Psoas muscle (tissue), 8 donors: ENCODE data around the gene WBP2. TPM values are rescaled to one million over a fixed set of nuclear protein-coding genes. Genes with fewer than 3 reads are reported as not detected.
"Not testable (repeated sequence)": the region's sequence is repeated elsewhere in the genome, so short reads cannot be mapped to it uniquely, and the experiment has no call there.

Source experiments
- ATAC-seq, 4 donors: fragments of 200-7000 bp; cut with Tn5 transposase; one replicate each; pipeline ENCODE4 v1.9.1; 2020; ENCODE audit warnings: moderate library complexity in 3 of 4, mild to moderate bottlenecking in 2 of 4
- DNase-seq, 2 donors: peaks; one replicate each; pipeline ENCODE4 v3.0.0-alpha.2; 2020
- H3K27ac ChIP-seq: fragments of 200-600 bp; one replicate; pipeline ENCODE4 v1.8.0; 2022
- H3K27me3 ChIP-seq, 3 donors: fragments of 200-600 bp in 1 of 3; one replicate each; pipeline versions ENCODE4 v1.6.1 to v1.8.0; 2013 to 2022; ENCODE audit warnings: low read length in 2 of 3, mild to moderate bottlenecking in 2 of 3, moderate library complexity in 1 of 3; ENCODE audit not compliant: insufficient read depth in 3 of 3
- H3K36me3 ChIP-seq, 2 donors: fragments of 200-600 bp in 1 of 2; one replicate each; pipeline versions ENCODE4 v1.6.1 to v1.8.0; 2013 to 2022; ENCODE audit warnings: low read depth in 1 of 2, mild to moderate bottlenecking in 1 of 2, moderate library complexity in 1 of 2; ENCODE audit not compliant: insufficient read depth in 1 of 2
- H3K4me1 ChIP-seq: fragments of 200-600 bp; one replicate; pipeline ENCODE4 v1.8.0; 2022
- H3K4me3 ChIP-seq: fragments of 200-600 bp; one replicate; pipeline ENCODE4 v1.8.0; 2022; ENCODE audit warnings: mild to moderate bottlenecking
- H3K9me3 ChIP-seq: fragments of 200-600 bp; one replicate; pipeline ENCODE4 v1.8.0; 2022
- CTCF ChIP-seq: fragments of 200-600 bp; IDR thresholded peaks from one replicate; pipeline ENCODE4 v1.8.0; 2022; ENCODE audit warnings: antibody characterized with exemption
- WGBS, 3 donors: extraction: QIAGEN DNeasy Blood & Tissue Kit; methylation state at CpG; one replicate each; pipeline versions ENCODE4 v1.1.6 to v1.1.7; 2013; 5-methylcytosine and 5-hydroxymethylcytosine counted together
- intact Hi-C, 2 donors: fragments of 100-400 bp; cut with DNase I; formaldehyde crosslinking; loops; one replicate each; pipeline versions ENCODE4 v1.11.0 to v1.14.2; 2022
- polyA plus RNA-seq, 3 donors: library from polyadenylated mRNA; stranded (reverse); fragments of 200-250 nt; gene quantifications; one replicate each; pipeline ENCODE4 v1.2.3, GENCODE V29; 2013
- total RNA-seq, 4 donors: library from RNA; stranded (reverse); fragmentation: NEBNext Ultra II Directional in 2 of 4; extraction: Animal tissue kit (Norgen Biotek cat#: 25700) in 2 of 4; gene quantifications; one replicate each; pipeline versions ENCODE4 v1.2.1 to v1.2.4, GENCODE V29; 2021 to 2023
- donor health status: healthy with polysubstance abuse.
- donor health status: DM: no; HTN: no; CAD: no; lungs with moderate emphysema.
- donor health status: Bipolar disorder and iron deficiency.
- donor health status: healthy.
- donor health status: DM: yes; HTN: yes; CAD: no.
- donor health status: DM: no; HTN: no; CAD: no.
- donor health status: DM: no; HTN: no; CAD: no.
- donor health status: DM: yes; HTN: yes; CAD: no.

WBP2 gene
- total and polyA plus RNA-seq, 7 donors: 109 to 278 (median 149) TPM

GRCh38 chr17:75861927-75862317 is 6.8 kb upstream of the WBP2 start:
- TF ChIP-seq CTCF: no peak
- no peak for DNase-seq
- Histone ChIP-seq H3K9me3 (no peaks in the 10 kb centered on the region), H3K27me3 (no peaks in the 10 kb centered on the region), H3K27ac (no peak overlapping the region), H3K36me3 (no peaks in the 10 kb centered on the region), H3K4me3 (no peak overlapping the region), H3K4me1 (no peaks in the 10 kb centered on the region)
- intact Hi-C loops: no loop called here
- no peak for ATAC-seq
- WGBS, 3 donors: 76 to 87% (median 79%) methylated on average over 9 of the region's 9 CpGs

DNA sequence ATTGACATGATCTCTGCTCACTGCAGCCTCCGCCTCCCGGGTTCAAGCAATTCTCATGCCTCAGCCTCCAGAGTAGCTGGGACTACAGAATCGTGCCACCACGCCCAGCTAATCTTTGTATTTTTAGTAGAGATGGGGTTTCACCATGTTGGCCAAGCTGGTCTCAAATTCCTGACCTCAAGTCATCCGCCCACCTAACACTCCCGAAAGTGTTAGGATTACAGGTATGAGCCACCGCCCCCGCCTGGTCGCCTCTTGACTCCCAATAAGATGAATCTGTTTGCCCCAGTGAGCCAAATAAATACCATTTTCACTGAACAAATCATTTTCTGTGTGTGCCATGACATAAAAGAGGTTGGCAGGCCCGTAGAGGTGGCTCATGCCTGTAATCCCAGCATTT is 4.2 kb upstream of the WBP2 start:
- intact Hi-C loops: loop anchor here in 1 of 2 donors (5.0 kb wide), 1 partner anchor 33 kb away; no protein-coding TSS in a partner anchor
- H3K27me3 ChIP-seq, H3K4me3 ChIP-seq, H3K36me3 ChIP-seq, DNase-seq, ATAC-seq, H3K27ac ChIP-seq, H3K9me3 ChIP-seq, H3K4me1 ChIP-seq: not testable (repeated sequence)
- 80 to 89% (median 87%) methylated on average over 10 of the region's 10 CpGs for WGBS, 3 donors

DNA sequence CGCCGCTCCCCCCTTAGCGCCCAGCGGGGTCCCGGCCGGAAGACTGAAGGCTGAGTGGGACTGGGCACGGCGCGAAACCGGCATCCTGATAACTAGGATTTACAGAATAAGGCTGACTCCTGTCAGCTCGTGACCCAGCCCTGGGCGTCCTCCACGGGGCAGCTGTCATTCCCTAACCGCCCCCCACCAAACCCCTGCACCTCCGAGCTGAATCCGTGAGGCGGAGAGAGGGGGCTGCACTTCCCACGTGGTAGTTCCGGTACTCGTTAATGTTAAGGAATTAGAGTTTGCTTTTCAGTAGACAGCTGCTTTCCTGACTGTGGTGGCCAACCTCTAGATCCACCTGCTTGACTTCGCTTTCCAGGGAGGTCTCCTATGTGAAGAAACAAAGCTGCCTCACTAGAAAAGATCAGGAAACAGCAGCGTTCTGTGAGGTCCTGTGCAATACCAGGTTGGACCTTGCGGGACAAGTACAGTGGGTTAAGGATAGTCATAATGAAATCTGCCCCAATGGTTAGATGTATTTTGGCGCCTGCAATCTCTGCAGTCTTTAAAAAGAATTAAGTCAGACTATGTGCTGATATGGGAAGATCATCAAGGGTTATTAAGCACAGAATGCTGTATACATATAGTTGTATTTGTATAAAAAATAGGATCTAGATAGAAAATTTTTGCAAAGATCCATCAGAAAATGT is 1.1 kb upstream of the WBP2 start:
- no peak for TF ChIP-seq CTCF
- DNase-seq (no peak), ATAC-seq (peak in 1 of 4 donors; percentile 45)
- Histone ChIP-seq H3K27me3 (no peaks in the 10 kb centered on the region), H3K9me3 (no peaks in the 10 kb centered on the region), H3K4me1 (peaks cover 35% of the 10 kb centered on the region), H3K27ac (peak overlapping the region; percentile 98), H3K36me3 (peaks cover 0 to 14% of the 10 kb centered on the region in 2 donors), H3K4me3 (peak overlapping the region; percentile 86)
- intact Hi-C loops: loop anchor here in 1 of 2 donors (5.0 kb wide), 1 partner anchor 36 kb away; no protein-coding TSS in a partner anchor
- WGBS, 3 donors: 2 to 3% (median 3%) methylated on average over 20 to 24 of the region's 24 CpGs

DNA sequence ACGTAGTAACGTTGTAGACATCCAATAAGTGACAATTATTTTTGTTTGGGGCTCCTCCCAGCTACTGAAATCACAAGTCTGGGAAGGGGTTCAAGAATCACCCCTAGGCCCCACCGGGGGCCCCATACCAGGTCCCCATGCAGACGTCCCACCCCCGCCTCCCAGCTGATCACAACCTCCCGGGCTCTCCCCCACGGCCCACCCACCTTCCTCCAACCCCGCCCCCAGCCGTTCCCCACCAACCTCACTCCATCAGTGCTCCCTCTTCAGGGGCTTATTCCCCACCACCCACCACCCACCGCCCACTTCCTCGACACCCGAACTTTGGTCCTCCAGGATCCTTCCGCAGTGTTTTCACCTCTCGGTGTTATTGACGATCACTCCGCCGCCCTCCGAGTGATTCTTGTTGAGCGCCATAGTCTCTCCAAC is 240 bp downstream of the WBP2 start:
- no peak for TF ChIP-seq CTCF
- H3K27ac ChIP-seq: peak overlapping the region; percentile 98
- no peaks in the 10 kb centered on the region for H3K9me3 ChIP-seq
- DNase-seq (peak in 1 of 2 donors; percentile 73), ATAC-seq (peak; percentile 7 to 35 (median 27))
- peaks cover 0 to 27% of the 10 kb centered on the region in 2 donors for H3K36me3 ChIP-seq
- H3K27me3 ChIP-seq: no peaks in the 10 kb centered on the region
- WGBS, 3 donors: 0 to 1% (median 0%) methylated on average over 19 of the region's 19 CpGs
- H3K4me3 ChIP-seq: peak overlapping the region; percentile 86
- intact Hi-C loops: loop anchor here (2.0 to 5.0 kb wide), 3 partner anchors 22 to 42 kb away; partner anchors contain the start of gene TRIM65 (in 1 of the 2)
- H3K4me1 ChIP-seq: peaks cover 45% of the 10 kb centered on the region

GRCh38 chr17:75854101-75854748 is 910 bp downstream of the WBP2 start:
- ATAC-seq: peak; percentile 54 to 71 (median 61)
- peaks cover 52% of the 10 kb centered on the region for H3K4me1 ChIP-seq
- no peak for TF ChIP-seq CTCF
- DNase-seq: peak in 1 of 2 donors; percentile 75
- H3K4me3 ChIP-seq: peak overlapping the region; percentile 86
- H3K9me3 ChIP-seq: no peaks in the 10 kb centered on the region
- peaks cover 3 to 34% of the 10 kb centered on the region in 2 donors for H3K36me3 ChIP-seq
- peak overlapping the region; percentile 98 for H3K27ac ChIP-seq
- 9 to 16% (median 12%) methylated on average over 7 of the region's 7 CpGs for WGBS, 3 donors
- no peaks in the 10 kb centered on the region for H3K27me3 ChIP-seq
- intact Hi-C loops: loop anchor here in 1 of 2 donors (2.0 kb wide), 2 partner anchors 23 to 43 kb away; partner anchors contain the start of gene TRIM65
